RPMI7951 (cell line): ENCODE results near the gene FAM187B. TPM values are rescaled to one million over a fixed set of nuclear protein-coding genes. Genes with fewer than 3 reads are reported as not detected.

Experiments used
- DNase-seq: peaks from one replicate; pipeline ENCODE4 v3.0.0-alpha.2; 2012; ENCODE audit warnings: low read depth
- total RNA-seq: library from RNA; depleted of rRNA; stranded (reverse); fragments of >200 nt; shearing (Covaris generic); gene quantifications from 2 replicates; pipeline ENCODE4 v1.2.3, GENCODE V29; 2014

The FAM187B gene
- total RNA-seq, 1 experiment from 2014 or later, result not detected

DNA sequence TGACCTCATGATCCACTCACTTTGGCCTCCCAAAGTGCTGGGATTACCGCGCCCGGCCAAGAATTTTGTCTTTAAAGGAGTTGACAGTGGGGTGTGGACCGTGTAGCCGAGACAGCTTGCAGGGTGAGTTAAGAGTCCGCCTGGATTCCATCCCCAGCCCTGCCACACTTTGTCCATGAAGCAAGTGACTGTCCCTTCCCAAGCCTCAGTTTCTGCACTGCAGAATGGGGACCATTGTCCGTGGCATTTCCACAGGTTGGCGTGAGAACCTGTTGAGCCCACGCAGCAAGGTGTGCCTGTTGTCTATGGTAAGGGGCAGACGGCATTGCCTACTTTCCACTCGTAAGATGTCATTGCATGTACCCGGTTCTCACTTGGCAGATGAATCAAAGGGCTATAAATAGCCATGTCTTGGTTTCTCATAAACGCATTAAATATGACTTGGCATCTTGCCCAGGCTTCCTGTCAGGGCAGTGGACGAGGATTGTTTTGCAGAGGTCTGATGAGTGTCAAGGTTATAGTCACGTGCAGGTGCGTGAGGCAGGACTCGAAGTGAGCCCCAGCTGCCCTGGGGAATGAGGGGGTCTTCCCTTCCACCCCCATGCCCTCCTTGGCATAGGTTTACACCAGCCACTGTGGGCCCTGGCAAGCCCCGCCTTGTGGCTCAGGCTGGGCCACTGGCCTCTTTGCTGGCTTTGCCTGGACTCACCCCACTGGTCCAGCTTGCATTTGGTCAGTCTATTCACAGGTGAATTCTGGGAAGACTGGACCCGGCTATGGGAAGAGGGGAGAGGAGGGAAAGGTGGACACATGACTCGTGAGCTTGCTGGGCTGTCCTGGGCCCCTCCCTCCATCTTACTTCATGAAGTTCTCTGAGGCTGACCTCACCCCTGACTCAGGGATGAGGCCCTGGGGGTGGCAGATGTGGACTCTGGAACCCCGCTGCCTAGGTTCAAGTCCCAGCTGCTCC is 14.6 kb downstream of the FAM187B start:
- peak; percentile 81 for DNase-seq

DNA sequence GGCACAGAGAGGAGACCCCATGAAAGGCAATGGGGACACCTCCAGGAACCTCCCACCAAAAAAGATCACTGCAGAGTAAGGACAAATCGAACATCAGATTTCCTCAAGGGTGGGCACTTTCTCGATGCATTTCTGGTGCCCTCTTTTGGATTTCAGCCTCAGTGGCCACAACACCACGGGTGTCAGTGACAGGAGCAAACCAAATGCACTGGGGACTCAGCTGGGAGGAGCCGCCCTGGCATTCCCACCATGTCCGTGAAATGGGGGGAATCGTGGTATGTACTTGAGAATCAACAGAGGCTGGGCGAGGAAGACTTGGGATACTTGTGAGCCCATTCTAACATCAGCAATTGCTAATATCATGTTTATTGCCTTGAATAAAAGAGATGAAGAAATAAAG is 16.3 kb downstream of the FAM187B start:
- DNase-seq, result no peak

DNA sequence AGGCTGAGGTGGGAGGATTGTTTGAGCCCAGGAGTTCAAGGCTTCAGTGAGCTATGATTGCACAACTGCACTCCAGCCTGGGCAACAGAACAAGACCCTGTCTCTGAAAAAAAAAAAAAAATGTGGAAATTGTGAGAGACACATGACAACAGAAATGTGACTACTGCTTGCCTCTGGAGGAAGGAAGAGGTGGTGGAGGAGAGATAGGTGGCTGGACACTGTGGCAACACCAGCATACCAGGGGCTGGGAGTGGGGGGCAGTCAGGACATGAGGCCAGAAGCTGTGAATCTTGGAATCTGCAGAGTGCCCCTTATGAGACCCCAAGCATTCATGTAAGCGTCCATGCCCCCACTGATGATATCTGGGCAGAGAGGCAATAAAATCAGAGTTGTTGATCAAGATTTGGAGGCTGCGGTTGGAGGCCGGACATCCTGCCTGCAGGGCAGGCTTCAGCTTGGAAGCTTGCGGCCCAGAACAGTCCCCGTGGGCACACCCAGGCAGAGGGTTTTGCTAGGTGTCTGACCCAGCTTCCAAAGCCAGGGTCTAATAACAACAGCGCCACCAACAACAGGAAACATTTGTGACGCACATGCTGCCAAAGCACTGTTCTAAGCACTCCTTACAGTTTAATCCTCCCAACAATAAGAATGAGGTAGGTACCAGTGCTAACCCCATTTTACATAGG is 16.9 kb downstream of the FAM187B start:
- DNase-seq, result no peak

DNA sequence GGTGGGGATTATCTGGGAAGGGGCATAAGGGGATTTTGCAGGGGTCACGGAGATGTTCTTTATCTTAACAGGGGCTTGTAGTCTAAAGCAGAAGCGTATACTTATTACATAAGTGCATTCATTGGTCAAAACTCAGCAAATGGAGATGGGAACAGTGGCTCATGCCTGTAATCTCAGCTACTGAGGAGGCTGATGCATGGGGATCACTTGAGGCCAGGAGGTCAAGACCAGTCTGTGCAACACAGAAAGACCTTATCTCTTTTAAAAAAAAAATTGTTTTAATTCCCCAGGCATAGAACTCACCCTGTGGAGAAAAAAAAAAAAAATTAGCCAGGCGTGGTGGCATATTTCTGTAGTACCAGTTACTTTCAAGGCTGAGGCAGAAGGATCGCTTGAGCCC is 18.9 kb downstream of the FAM187B start:
- DNase-seq, result no peak

DNA sequence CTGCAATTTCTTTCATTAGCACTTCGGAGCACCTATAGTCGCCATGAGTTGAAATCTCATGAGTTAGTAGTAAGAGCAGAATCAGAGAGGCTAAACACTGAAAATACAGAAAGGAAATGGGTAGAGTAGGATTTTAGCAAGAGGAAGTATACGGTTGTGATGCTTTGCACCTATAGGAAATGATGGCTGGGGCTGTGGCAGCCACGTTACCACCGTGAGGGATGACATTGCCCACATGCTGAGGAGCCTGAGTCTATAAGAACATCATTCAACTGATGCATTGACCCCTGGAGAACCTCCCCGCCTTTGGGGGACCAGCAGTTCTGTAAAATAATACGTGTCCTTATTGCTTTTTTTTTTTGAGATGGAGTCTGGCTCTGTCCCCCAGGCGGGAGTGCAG is 20.4 kb downstream of the FAM187B start:
- DNase-seq, result no peak

DNA sequence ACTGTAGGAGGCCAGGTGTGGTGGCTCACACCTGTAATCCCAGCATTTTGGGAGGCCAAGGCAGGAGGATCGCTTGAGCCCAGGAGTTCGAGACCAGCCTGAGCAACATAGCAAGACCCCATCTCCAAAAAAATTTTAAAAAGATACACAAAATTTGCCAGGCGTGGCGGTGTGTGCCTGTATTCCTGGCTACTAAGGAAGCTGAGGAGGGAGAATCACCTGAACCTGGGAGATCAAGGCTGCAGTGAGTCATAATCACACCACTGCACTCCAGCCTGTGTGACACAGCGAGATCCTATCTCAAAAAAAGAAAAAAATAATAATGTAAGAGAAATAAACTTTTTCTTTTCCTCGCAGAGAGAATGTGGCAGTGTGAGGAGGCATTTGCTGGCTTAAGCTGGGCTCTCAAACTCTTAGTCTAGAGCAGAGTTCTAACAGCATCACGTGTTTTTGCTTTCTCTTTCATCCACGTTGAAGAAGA is 21.1 kb downstream of the FAM187B start:
- no peak for DNase-seq

DNA sequence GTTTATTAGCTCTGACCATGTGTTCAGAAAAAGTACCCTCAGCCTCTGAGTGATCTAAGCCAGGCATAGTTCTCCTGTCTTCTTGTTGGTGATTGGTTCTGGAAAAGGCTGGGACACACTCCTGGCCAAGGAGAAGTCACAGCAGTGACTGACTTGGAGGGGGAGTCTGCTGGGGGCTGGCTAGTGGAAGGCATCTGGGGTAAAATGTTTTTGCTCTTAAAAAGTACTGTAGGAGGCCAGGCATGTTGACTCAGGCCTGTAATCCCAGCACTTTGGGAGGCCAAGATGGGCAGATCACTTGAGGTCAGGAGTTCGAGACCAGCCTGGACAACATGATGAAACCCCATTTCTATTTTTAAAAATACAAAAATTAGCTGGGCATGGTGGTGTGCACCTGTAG is 21.7 kb downstream of the FAM187B start:
- no peak for DNase-seq

DNA sequence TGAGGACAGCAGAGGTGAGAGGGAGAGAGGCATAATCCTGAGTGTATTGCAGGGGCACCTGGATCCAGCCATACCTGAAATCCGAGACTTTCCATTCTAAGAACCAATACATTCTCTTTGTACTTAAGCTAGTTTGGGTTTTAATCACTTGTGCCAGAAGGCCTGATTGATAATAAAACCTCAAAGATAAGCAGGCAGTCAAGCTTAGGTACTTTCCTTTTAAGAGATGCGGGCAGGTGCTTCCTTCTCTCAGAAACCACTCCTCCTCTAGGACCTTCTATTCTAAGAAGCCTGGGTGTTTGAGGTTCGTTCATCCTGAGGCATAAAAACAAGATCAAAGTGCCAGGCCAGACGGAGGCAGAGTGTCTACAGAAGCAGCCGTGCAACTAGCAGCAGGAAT is 22.2 kb downstream of the FAM187B start:
- no peak for DNase-seq

DNA sequence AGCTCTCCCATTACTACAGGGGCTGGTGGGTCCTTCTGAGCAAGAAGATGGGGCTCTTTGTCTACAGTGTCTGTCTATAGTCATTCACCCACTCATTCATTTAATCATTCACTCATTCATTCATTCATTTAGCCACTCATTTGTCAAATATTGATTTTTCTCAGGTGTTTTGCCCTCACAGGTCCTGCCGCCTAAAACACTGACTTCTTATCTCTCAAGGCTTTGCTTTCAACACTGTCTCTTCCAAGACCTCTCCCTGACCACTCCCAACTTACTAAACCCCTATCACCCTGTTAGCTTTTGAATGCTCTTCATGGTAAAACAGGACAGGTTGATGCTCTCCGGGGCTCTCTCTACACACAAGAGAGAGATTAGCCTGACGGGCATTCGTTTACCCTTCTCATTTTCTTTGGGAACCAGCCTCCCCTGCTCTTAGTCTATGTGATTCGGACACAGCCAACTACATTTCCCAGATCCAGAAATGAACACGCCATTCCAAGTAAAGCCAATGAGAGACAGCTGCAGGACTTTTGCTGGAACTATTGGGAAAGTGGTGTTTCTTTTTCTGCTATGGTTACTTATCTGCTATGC is 22.7 kb downstream of the FAM187B start:
- no peak for DNase-seq

DNA sequence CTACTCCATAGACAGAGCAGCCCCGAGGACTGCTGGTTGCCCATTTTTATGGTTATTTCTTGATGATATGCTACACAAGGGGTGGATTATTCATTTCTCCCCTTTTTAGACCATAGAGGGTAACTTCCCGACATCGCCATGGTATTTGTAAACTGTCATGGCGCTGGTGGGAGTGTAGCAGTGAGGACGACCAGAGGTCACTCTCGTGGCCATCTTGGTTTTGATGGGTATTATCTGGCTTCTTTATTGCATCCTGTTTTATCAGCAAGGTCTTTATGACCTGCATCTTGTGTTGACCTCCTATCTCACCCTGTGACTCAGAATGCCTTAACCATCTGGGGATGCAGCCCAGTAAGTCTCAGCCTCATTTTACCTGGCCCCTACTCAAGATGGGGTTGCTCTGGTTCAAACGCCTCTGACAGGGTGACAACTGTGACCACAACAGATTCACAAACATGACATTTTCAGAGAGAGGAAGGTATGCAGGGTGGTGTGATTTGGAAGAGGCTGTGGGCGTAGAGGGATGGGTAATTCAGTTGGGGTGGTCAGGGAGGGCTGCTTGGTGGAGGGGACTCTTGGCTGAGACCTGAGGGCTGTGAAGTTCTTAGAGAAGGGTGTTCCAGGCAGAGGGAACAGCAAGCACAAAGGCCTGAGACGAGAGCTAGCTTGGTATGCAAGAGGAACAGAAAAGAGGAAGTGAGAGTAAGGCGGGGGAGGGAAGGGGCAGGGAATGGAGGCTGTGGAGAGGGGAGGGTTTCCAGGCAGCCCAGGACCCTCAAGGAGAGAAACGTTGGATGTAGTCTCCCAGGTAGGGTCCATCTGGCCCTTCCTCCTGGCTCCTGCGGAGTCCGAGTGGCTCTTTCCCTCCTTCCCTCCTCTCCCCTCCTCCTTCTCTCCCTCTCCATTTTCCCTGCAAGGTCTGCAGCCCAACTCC is 23.5 kb downstream of the FAM187B start:
- DNase-seq, result no peak

DNA sequence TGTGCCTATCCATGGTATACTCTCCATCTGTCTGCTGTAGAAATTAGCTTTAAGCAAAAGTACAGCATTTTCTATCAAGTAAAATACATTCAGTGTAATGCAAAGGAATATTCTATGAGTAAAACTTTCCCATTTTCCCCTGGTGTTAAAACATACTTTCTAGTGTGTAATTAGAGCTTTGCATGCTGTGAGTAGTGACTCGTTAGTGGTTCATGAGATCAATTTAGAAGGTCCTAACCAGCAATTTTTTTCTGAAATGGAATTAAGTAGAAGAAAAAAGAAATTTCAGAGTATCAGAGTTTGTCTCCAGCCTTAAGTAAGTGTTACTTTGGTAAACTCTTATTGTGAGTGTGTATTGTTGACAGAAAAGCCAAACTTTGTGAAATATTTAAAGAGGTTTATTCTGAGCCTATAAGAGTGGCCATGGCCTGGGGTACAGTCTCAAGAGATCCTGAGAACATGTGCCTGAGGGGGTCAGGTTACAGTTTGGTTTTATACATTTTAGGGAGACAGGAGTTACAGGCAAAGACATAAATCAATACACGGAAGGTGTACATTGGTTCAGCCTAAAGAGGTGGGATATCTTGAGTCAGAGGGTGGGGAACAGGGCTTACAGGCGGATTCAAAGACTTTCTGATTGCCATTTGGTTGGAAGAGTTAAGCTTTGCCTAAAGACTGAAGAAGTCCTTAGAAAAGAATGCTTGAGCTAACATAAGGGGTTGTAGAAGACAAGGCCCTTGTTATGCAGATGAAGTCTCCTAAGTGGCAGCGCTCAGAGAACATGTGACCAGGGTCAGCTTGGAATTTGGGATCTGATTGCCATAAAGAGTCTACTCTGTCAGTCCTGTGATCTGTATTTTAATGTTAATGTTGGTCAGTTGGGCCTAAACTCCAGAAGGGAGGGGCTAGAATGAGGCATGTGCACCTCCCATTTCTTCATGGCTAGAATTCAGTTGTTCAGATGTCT is 25.5 kb downstream of the FAM187B start:
- no peak for DNase-seq

DNA sequence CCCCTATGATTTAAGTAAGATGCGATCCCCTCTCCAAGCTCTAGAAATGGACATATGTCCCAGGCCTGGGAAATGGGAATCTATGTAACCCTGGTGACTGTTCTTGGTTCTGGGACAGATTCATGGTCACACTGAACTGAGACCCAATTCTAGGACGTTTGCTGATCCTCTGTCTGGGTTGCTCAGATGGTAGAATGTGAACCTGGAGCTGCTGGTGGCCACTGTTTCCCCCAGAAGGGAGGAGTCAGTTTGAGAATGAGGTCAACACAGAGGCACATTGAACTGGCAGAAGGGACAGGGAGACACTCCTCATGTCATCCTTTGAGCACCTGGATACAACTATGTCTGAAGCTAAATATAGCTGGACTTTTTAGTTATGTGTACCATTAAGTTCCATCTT is 29.1 kb downstream of the FAM187B start:
- no peak for DNase-seq

DNA sequence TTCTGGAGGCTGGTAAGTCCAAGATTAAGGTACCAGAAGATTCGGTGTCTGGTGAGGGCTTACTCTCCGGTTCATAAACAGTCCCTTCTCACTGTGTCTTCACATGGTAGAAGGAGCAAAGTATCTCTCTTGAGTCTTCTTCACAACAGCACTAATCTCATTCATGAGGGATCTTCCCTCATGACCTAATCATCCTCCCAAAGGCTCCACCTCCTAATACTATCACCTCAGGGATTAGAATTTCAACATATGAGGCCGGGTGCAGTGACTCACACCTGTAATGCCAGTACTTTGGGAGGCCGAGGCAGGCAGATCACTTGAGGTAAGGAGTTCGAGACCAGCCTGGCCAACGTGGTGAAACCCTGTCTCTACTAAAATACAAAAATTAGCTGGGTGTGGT is 31.7 kb downstream of the FAM187B start:
- peak; percentile 19 for DNase-seq

DNA sequence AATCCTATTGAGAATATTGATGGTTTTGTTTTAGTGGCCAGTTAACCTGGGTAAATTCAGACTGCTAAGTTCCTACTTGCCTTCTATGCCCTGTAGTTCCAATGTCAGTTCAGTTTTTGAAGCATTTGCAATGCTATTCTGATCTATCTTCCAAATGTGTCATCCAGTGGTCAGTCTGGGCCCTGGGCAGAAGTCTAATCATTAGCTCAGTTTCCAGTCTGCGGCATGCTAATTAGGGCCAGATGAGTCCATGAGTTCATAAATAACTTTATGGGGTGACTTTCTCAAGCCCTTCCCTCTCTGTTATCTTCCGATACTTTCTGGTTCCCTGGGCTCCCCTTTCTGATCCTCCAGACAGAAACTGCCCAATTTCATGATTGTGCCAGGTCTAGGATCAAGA is 32.7 kb downstream of the FAM187B start:
- DNase-seq, result peak; percentile 69

DNA sequence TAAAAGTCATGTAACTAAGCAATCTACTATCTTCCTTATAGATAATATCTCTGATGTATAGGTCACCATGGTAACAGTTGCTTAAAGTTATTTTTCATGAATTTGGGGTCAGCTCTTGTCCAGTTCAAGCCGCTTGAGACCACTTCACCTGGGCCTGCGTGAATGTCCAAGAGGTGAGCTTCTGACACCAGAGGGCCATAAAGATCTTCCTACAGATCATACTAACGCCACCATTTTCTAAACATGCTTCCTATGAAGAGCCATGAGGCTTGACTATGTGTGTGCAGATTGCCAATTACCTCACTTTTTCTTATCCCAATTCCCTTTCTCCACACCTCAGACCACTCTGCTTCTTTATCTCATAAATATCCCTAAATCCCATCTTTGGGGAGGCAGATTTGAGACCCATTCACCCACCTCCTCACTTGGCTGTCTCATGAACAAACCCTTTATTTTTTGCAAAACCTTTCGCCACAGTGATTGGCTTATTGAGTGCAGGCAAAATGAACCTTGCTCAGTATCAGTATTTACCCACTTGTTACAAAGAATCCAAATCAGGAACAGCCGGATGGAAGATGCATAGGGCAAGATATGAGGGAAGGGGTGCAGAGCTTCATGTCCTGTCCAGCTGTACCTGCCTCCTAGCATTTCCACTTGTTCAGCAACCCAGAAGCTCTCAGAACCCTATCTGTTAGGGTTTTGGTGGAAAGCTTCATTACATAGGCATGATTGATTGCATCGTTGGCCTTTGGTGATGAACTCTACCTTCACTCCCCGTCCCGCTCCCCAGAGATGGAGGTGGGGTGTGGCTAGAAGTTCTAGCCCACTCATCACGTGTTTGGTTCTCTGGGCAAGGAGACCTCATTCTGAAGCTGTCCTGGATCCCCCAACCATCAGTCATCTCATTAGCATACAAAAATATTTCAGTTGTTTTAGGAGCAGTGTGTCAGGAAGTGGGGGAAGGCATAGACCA is 34.2 kb downstream of the FAM187B start:
- DNase-seq, result no peak

DNA sequence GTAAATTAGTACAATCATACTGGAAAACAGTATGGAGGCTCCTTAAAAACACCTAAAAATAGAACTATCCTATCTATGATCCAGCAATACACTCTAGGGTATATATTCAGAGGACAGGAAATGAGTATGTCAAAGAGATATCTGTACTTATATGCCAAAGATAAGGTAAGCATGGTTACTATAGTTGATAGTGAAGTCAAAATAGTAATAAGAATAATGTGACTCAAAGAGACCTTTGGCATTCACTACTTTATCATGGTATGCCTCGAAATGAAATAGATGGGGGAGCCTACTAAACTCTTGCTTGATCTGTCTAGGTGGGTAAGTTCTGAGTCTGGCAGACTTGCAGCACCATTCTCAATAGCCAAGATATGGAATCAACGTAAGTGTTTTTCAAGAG is 43.7 kb downstream of the FAM187B start:
- DNase-seq, result no peak

DNA sequence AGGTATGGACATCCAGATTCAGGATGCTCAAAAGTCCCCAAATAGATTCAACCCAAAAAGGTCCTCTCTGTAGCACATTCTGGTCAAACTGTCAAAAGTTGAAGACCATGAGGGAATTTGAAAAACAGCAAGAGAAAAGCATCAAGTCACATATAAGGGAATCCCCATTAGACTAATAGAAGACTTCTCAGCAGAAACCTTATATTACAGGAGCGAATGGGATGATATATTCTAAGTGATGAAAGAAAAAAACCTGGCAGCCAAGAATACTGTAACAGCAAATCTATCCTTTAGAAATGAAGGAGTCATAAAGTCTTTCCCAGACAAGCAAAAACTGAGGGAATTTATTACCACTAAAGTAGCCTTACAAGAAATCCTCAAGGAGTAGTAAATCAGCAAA is 44.3 kb downstream of the FAM187B start:
- no peak for DNase-seq

DNA sequence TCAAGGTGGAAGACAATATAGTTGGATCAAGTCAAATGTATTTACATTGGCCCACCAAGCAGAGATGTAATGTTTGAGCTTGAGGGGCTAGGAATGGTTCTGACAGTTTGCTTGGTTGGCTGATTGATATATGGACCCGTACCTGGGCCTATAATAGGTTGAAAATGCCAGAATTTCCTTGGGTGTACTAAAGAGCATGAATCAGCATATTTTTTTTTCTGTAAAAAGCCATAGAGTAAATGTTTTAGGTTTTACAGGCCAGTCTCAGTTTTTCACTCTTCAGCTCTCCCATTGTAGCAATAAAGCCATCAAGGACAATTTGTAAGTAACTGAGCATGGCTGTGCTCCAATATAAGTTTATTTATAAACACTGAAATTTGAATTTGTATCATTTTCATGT is 47.2 kb downstream of the FAM187B start:
- no peak for DNase-seq

DNA sequence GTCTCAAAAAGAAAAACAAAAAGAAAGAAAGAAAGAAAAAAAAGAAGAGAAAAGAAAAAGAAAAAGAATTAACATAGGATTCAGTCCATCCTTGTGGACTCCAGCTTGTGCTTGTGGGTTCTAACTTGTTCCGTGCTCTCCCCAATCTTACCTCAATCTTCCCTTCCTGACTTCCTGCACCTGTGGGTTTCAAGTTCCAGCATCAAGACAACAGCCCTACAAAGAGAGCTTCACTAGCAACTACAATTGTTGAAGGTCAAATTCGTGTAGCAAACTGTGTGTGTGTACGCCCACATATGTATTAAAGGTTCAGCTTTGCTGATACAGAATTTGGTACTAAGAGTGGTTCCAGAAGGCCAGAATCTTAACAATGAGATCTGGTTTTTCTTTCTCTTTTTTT is 48.7 kb downstream of the FAM187B start:
- no peak for DNase-seq
